ENCODE results near the gene TCP11. TPM values are rescaled to one million over a fixed set of nuclear protein-coding genes. Genes with fewer than 3 reads are reported as not detected.

Gene TCP11
- not detected for total RNA-seq

DNA sequence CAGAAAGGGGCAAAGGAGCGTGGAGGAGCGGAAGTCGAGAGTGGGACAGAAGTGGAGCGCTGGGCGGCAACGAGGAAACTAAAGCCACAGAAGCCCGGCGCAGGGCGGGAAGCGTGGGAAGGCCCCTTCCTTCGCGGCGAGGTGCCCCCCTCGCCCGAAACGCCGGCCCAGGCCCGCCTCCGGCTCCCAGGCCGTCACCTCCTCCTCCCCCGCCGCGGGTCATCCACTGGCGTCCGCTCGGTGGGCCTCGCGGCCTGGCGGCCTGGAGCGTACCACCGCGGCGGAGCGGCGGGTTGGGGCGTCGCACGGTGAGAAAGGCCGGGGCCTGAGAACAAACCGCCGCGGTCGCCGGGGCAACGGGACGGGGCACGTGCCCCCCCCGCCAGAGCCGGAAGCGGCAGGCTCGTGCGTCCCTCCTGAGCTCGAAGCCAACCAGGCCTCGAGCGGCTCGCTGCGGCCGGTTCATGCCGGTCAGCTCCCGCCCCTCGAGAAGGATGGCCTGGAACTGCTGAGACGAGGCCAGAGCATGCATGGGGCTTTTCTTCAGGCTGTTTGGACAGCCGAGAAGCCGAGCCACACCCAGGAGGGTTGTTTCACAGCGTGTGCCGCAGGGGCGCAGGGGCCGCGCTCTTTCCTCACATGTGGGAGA, at the start of gene TCP11:
Gene TCP11, minus strand, starts transcription at position 333 of the 649 bp plus-strand sequence. CDS start 469 bp downstream, outside the sequence.
- no peak for DNase-seq (ENCODE audit: low spot score)

- no peak for DNase-seq (ENCODE audit: low spot score)
These were observed 49.2 kb upstream of the TCP11 start for GRCh38 chr6:35190306-35190705.

DNA sequence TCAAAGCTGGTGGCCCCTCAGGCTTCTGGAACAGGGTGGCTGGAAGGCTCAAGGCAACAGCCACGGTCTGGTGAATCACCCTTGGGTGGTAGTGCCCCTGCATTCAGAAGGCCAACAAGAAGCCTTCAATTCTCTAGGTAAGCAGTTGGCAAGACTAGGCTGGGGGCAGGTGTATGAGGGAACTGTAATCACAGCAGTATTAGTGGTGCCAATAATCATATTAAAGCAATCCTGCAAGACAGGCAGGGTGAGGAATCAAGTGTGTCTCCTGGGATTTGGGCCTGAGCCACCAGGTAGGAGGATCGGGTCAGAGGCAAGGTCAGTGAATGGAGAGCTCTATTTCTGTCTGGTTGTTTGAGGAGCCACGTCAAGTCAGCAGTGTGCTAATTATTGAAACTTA, 47.7 kb upstream of the TCP11 start:
- no peak for DNase-seq (ENCODE audit: low spot score)

DNA sequence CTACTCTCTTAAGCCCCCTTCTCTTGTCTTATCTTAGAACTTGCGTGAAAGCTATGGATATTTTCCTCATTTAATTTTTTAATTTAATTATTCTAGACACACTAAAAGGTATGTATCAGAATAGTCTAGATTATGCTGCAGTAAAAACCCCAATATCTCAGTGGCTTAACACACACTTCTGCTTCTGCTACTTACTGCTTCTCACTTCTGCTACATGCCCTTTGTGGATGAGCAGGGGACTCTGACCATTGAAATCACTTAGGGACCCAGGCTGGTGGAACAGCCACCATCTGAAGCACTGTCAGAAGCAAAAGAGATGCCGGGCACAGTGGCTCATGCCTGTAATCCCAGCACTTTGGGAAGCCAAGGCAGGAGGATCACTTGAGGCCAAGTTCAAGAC, 45.4 kb upstream of the TCP11 start:
- no peak for DNase-seq (ENCODE audit: low spot score)

- DNase-seq (ENCODE audit: low spot score), result no peak
These were observed 44.8 kb upstream of the TCP11 start for GRCh38 chr6:35185971-35186370.

DNA sequence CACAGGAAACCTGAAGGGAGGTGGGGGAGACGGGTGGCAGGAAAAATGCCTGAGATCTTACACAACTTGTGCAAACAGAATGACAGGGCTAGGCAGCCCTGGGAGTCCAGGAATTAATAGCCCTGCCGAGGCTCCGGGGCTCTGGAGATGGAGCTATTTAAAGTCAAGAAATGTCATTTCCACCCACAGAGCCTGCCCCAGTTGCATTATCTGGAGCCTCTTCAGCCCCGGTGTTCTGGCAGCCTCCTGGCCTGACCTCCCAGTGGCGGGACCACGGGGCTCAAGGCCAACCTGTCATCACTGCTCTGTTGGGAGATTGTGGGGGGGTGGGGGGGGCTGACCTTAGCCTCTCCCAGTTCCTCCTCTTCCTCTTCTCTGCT, 44.2 kb upstream of the TCP11 start:
- DNase-seq (ENCODE audit: low spot score), result no peak

GRCh38 chr6:35184580-35185301, 43.6 kb upstream of the TCP11 start:
- no peak for DNase-seq (ENCODE audit: low spot score)

- DNase-seq (ENCODE audit: low spot score), result no peak
These were observed 42.8 kb upstream of the TCP11 start for GRCh38 chr6:35183935-35184334.

DNA sequence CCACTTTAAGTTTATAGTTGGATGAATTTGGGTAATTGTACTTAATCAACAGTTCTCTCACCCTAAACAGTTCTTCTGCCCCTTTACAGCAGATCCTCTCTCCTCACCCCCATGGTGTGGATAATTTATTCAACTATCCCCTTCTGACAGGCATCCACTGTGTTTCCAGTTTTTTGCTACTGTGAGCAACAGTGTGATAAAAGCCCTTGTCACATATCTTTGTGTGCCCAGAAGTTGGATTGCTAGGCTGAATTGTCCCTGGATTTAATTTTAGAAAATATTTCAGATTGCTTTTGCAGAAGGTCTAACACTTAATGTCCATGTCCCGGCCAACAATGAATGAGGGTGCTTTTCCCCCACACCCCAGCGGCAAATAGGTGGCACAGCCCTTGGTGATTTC, 42.1 kb upstream of the TCP11 start:
- no peak for DNase-seq (ENCODE audit: low spot score)

- DNase-seq (ENCODE audit: low spot score), result peak; percentile 82
These were observed 40.9 kb upstream of the TCP11 start for GRCh38 chr6:35181933-35182612.

- peak; percentile 59 for DNase-seq (ENCODE audit: low spot score)
These were observed 40.3 kb upstream of the TCP11 start for GRCh38 chr6:35181308-35181932.

DNA sequence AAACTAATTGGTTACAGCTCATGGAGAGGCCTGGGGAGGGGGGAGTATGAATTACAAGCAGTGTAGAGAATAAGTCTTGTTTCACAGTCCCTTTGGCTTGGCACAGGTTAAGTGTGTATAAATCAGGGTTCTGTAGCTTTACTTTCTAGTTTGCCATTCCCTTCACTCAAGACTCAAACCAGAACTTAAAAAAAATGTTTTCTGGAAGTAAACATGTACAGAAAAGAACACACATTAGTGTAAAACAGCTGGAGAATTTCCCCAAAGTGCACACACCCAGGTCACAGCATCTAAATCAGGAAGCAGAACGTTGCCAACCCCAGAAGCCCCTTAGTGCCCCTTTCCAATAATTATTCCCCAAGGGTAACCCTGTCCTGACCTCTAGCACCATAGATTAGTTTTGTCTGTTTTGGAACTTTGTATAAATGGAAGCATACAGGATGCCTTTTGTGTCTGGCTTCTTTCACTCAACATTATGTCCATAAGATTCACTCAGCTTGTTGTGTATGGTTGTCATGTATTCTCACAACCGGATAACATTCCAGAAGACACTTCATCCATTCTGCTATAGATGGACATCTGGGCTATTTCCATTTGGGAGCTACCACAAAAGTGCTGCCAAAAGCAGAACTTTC, 38.9 kb upstream of the TCP11 start:
- no peak for DNase-seq (ENCODE audit: low spot score)

- DNase-seq (ENCODE audit: low spot score), result no peak
These were observed 38.0 kb upstream of the TCP11 start for GRCh38 chr6:35178932-35179832.

DNA sequence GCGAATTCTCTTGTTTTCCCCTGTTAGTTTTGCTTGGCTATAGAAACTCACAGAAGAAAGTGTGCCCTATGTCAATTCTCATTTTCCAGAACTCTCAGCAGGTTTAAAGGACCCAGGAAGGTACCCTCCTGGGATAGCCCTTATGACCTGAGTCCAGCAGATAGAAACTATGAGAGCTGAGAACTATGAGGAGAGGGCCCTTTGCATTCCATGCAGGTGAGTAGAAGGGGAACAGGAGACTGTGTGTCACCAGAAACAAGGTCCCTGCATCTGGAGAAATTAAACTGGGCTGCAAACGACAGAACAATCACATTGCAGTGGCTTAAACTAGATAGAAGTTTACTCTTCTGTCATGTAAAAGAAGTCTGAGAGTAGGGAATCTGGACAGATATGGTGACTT, 36.9 kb upstream of the TCP11 start:
- no peak for DNase-seq (ENCODE audit: low spot score)

GRCh38 chr6:35177596-35177995, 36.5 kb upstream of the TCP11 start:
- DNase-seq (ENCODE audit: low spot score), result no peak

GRCh38 chr6:35177157-35177556, 36.0 kb upstream of the TCP11 start:
- no peak for DNase-seq (ENCODE audit: low spot score)

DNA sequence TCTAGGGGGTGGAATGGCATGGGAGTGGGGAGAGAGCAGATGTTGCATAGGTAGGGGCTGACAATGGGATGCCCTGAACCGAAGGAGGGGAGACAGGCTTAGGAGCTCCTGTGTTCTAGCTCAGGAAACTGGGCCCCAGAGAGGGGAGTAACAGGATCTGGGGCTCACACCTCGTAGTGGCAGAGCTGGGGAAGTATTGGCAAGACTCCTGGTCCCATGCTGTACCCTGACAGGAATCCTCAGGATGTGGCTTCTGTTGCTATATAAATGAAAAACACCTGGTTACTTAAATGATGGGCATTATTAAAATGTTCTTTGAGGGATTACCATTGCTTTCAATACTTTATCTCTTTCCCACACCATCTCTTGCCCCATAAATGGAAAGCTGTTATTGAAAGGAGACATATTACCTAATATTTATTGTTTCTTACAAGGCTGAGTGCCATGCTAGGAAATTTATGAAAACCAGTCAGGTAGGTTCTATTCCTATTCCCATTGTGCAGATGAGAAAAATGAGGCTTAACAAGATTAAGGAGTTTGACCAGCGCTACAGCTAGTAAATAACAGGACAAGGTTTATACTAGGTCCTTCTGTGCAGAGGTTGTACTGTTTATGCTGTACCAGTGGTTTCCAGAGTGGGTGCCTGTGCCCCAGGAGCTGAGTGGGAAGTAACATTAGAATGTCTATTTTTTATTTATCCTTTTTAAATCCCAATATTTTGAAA, 35.3 kb upstream of the TCP11 start:
- DNase-seq (ENCODE audit: low spot score), result no peak

DNA sequence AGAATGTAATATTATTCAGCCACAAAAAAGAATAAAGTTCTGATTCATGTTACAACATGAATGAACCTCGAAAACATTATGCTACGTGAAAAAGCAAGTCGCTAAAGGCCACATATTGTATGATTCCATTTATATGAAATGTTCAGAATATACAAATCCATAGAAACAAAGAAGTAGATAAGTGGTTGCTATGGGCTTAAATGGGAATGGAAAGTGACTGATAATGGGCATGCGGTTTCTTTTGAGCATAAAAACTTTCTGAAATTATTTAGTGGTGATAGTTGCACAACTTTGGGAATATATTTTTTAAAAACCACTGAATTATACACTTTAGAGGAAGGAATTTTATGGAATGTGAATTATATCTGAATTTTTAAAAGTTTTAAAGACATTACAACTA, 33.4 kb upstream of the TCP11 start:
- DNase-seq (ENCODE audit: low spot score), result no peak

DNA sequence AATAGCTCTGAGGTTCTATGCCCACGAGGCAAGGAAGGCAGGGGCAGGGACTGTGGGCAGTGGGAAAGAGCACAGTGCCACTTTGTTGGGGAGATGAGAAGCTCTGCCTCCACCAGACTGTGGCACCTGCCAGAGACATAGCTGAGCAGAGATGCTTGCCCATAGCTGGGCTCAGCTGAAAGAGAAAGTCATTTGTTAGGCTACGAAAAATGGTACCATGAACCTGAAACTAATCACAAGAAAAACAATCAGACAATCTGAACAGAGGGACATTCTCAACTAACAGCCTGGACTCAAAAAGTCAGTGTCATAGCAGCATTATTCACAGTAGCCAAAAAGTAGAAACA, 32.9 kb upstream of the TCP11 start:
- no peak for DNase-seq (ENCODE audit: low spot score)

GRCh38 chr6:35173427-35174087, 32.4 kb upstream of the TCP11 start:
- no peak for DNase-seq (ENCODE audit: low spot score)
